TTC549 (cell line): ENCODE results near the gene ASIC5.

Experiments
- FAIRE-seq: peaks from 2 replicates; lab custom pipeline; 2012; peaks lifted over from hg19 to GRCh38; lab: Jason Lieb, UNC

Gene ASIC5

GRCh38 chr4:155799794-155800123 is 66.3 kb downstream of the ASIC5 start:
- FAIRE-seq: no peak

- FAIRE-seq: no peak
These were observed 66.8 kb downstream of the ASIC5 start for GRCh38 chr4:155799116-155799793.

- peak; percentile 26 for FAIRE-seq
These were observed 68.5 kb downstream of the ASIC5 start for GRCh38 chr4:155797581-155797980.

- FAIRE-seq: no peak
These were observed 70.1 kb downstream of the ASIC5 start for GRCh38 chr4:155795991-155796390.

GRCh38 chr4:155794589-155795236 is 71.4 kb downstream of the ASIC5 start:
- FAIRE-seq: no peak

- no peak for FAIRE-seq
These were observed 76.1 kb downstream of the ASIC5 start for GRCh38 chr4:155789982-155790381.

- FAIRE-seq: no peak
These were observed 76.7 kb downstream of the ASIC5 start for GRCh38 chr4:155789391-155789790.

- peak; percentile 84 for FAIRE-seq
These were observed 78.9 kb downstream of the ASIC5 start for GRCh38 chr4:155787113-155787710.

GRCh38 chr4:155785828-155786227 is 80.2 kb downstream of the ASIC5 start:
- no peak for FAIRE-seq

GRCh38 chr4:155784637-155785036 is 81.4 kb downstream of the ASIC5 start:
- FAIRE-seq: no peak

GRCh38 chr4:155781249-155781831 is 84.7 kb downstream of the ASIC5 start:
- FAIRE-seq: peak; percentile 77

- no peak for FAIRE-seq
These were observed 85.3 kb downstream of the ASIC5 start for GRCh38 chr4:155780775-155781174.
